Liver (tissue), 9 donors: Measurements from ENCODE around the gene CREB5. TPM values are rescaled to one million over a fixed set of nuclear protein-coding genes. Genes with fewer than 3 reads are reported as not detected.

ENCODE experiments used
- DNase-seq: peaks from one replicate; pipeline ENCODE4 v3.0.0-alpha.2; 2017; ENCODE audit warnings: low spot score
- H3K27ac ChIP-seq, 2 donors: one replicate each; pipeline ENCODE4 v1.7.0; 2013; ENCODE audit warnings: inconsistent platforms in 2 of 2, low read length in 2 of 2, control low read depth in 1 of 2, low read depth in 1 of 2, mild to moderate bottlenecking in 1 of 2
- H3K27me3 ChIP-seq, 4 donors: one replicate each; pipeline versions ENCODE4 v1.6.1 to v1.7.0; 2013; ENCODE audit warnings: low read length in 3 of 4, inconsistent platforms in 1 of 4, mild to moderate bottlenecking in 1 of 4, moderate library complexity in 1 of 4; ENCODE audit not compliant: control insufficient read depth in 4 of 4, insufficient read depth in 4 of 4
- H3K36me3 ChIP-seq, 4 donors: one replicate each; pipeline versions ENCODE4 v1.6.1 to v1.7.0; 2013; ENCODE audit warnings: low read length in 3 of 4, mild to moderate bottlenecking in 3 of 4, low read depth in 1 of 4, moderate library complexity in 1 of 4; ENCODE audit not compliant: control insufficient read depth in 4 of 4, insufficient read depth in 3 of 4
- H3K4me1 ChIP-seq, 4 donors: one replicate each; pipeline versions ENCODE4 v1.6.1 to v1.7.0; 2013; ENCODE audit warnings: low read length in 3 of 4, mild to moderate bottlenecking in 3 of 4, moderate library complexity in 1 of 4; ENCODE audit not compliant: control insufficient read depth in 4 of 4, insufficient read depth in 4 of 4
- H3K4me3 ChIP-seq, 3 donors: one replicate each; pipeline versions ENCODE4 v1.6.1 to v1.7.0; 2013; ENCODE audit warnings: low read length in 3 of 3, control low read depth in 1 of 3, low read depth in 1 of 3, mild to moderate bottlenecking in 1 of 3
- H3K9ac ChIP-seq, 2 donors: one replicate each; pipeline ENCODE4 v1.7.0; 2013; ENCODE audit warnings: low read length in 2 of 2, mild to moderate bottlenecking in 2 of 2, moderate library complexity in 2 of 2, control low read depth in 1 of 2, low read depth in 1 of 2
- H3K9me3 ChIP-seq, 4 donors: one replicate each; pipeline versions ENCODE4 v1.6.1 to v1.7.0; 2013; ENCODE audit warnings: low read length in 3 of 4; ENCODE audit not compliant: control insufficient read depth in 4 of 4
- EGR1 ChIP-seq, 2 donors: IDR thresholded peaks; 2 replicates each; pipeline ENCODE4 v1.6.1; 2016 to 2018; ENCODE audit warnings: antibody characterized with exemption in 2 of 2, low read depth in 2 of 2
- FOXA1 ChIP-seq: IDR thresholded peaks from 2 replicates; pipeline ENCODE4 v1.6.1; 2016; ENCODE audit warnings: antibody characterized with exemption
- FOXA2 ChIP-seq: IDR thresholded peaks from 2 replicates; pipeline ENCODE4 v1.6.1; 2016; ENCODE audit warnings: antibody characterized with exemption
- GABPA ChIP-seq, 2 donors: IDR thresholded peaks in 1 of 2; conservative IDR thresholded peaks in 1 of 2; 2 replicates each; pipeline ENCODE4 v1.6.1; 2016; ENCODE audit warnings: antibody characterized with exemption in 2 of 2, mild to moderate bottlenecking in 1 of 2, moderate library complexity in 1 of 2
- HNF4A ChIP-seq, 2 donors: conservative IDR thresholded peaks; 2 replicates each; pipeline ENCODE4 v1.6.1; 2016; ENCODE audit warnings: antibody characterized with exemption in 2 of 2, mild to moderate bottlenecking in 2 of 2
- HNF4G ChIP-seq: IDR thresholded peaks from 2 replicates; pipeline ENCODE4 v1.6.1; 2016; ENCODE audit warnings: antibody characterized with exemption
- JUND ChIP-seq, 2 donors: IDR thresholded peaks; 2 replicates each; pipeline ENCODE4 v1.6.1; 2016; ENCODE audit warnings: antibody characterized with exemption in 2 of 2
- NR2F2 ChIP-seq: IDR thresholded peaks from 2 replicates; pipeline ENCODE4 v1.6.1; 2016; ENCODE audit warnings: antibody characterized with exemption
- RAD21 ChIP-seq, 2 donors: IDR thresholded peaks; 2 replicates each; pipeline ENCODE4 v1.6.1; 2016; ENCODE audit warnings: antibody characterized with exemption in 2 of 2, mild to moderate bottlenecking in 2 of 2
- RXRA ChIP-seq, 2 donors: IDR thresholded peaks; 2 replicates each; pipeline ENCODE4 v1.6.1; 2017 to 2018; ENCODE audit warnings: antibody characterized with exemption in 2 of 2, mild to moderate bottlenecking in 1 of 2
- SP1 ChIP-seq: IDR thresholded peaks from 2 replicates; pipeline ENCODE4 v1.6.1; 2018; ENCODE audit warnings: antibody characterized with exemption, mild to moderate bottlenecking
- TAF1 ChIP-seq: conservative IDR thresholded peaks from 2 replicates; pipeline ENCODE4 v1.6.1; 2016; ENCODE audit warnings: antibody characterized with exemption, mild to moderate bottlenecking
- YY1 ChIP-seq: IDR thresholded peaks from 2 replicates; pipeline ENCODE4 v1.6.1; 2016; ENCODE audit warnings: antibody characterized with exemption, mild to moderate bottlenecking
- WGBS: extraction: QIAGEN DNeasy Blood & Tissue Kit; methylation state at CpG from one replicate; pipeline ENCODE4 v1.1.7; 2013; 5-methylcytosine and 5-hydroxymethylcytosine counted together
- polyA plus RNA-seq, 2 donors: library from polyadenylated mRNA; stranded (reverse) in 1 of 2; unstranded in 1 of 2; fragments of 200-250 nt in 1 of 2; fragments of >200 nt in 1 of 2; fragmentation: Nextera tagmentation in 1 of 2; extraction: Ambion mirVana in 1 of 2; gene quantifications; one replicate each; pipeline versions ENCODE4 v1.2.1 to v1.2.3, GENCODE V29; 2013 to 2015
- total RNA-seq, 2 donors: library from RNA; depleted of rRNA; stranded (reverse); fragments of >200 nt; gene quantifications; one replicate each; pipeline ENCODE4 v1.2.3, GENCODE V29; 2014
- TF ChIP-seq, protein P1 (sequence below): IDR thresholded peaks from 2 replicates; pipeline ENCODE4 v1.6.1; 2016; ENCODE audit warnings: antibody characterized with exemption
- TF ChIP-seq, protein P2 (sequence below): fragments of 150-350 bp; IDR thresholded peaks from 2 replicates; pipeline ENCODE4 v1.5.1; 2017; ENCODE audit warnings: improper control_type of control experiment, low read depth, low read length; ENCODE audit not compliant: missing input control
- TF ChIP-seq, protein P3 (sequence below): IDR thresholded peaks from 2 replicates; pipeline ENCODE4 v1.6.1; 2016; ENCODE audit warnings: antibody characterized with exemption, mild to moderate bottlenecking
- TF ChIP-seq, protein P4 (sequence below): IDR thresholded peaks from 2 replicates; pipeline ENCODE4 v1.6.1; 2016; ENCODE audit warnings: antibody characterized with exemption
- TF ChIP-seq, protein P5 (sequence below): IDR thresholded peaks from 2 replicates; pipeline ENCODE4 v1.6.1; 2016; ENCODE audit warnings: antibody characterized with exemption
- donor health status: healthy.
- donor health status: healthy.
- donor health status: healthy.
- donor health status: healthy.
- donor health status: healthy.

CREB5 gene
- total and polyA plus RNA-seq, 4 donors: 0.25 to 0.92 (median 0.67) TPM

DNA sequence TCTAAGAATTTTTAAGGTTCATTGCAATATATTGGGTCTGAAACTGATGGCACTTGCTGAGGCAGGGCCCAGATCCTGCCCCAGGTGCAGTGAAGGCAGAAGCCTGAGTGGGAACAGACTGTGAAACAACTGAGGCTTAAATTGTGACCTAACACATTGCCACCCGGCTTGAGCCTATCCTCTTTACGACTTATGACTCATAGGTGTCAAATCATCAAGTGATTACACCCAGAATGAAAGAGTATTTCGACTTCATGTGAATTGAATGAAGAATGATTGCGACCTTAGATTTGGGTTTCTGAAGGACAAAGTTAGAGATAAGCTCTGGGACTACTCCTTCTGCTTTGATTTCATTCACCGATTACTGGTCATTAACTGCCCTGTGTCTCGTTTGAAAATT lies 200.9 kb downstream of the CREB5 start:
- Histone ChIP-seq H3K27ac (no peak overlapping the region), H3K27me3 (peaks cover 0 to 5% (median 1%) of the 10 kb centered on the region in 4 donors), H3K9ac (no peak overlapping the region), H3K36me3 (no peaks in the 10 kb centered on the region), H3K4me3 (no peak overlapping the region), H3K9me3 (no peaks in the 10 kb centered on the region), H3K4me1 (no peaks in the 10 kb centered on the region)
- 81% methylated on average over 6 of the region's 6 CpGs for WGBS
- no peak for DNase-seq
- TF ChIP-seq HNF4A (conservative IDR thresholded peaks at IDR 0.05) (no peak), RXRA (IDR thresholded peaks at IDR 0.05) (no peak), RAD21 (IDR thresholded peaks at IDR 0.05) (no peak), HNF4G (no peak), FOXA2 (no peak), NR2F2 (no peak), YY1 (no peak), TAF1 (no peak), SP1 (no peak), FOXA1 (no peak)
- TF ChIP-seq, protein P1, sequence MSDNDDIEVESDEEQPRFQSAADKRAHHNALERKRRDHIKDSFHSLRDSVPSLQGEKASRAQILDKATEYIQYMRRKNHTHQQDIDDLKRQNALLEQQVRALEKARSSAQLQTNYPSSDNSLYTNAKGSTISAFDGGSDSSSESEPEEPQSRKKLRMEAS: no peak
- TF ChIP-seq, protein P2, sequence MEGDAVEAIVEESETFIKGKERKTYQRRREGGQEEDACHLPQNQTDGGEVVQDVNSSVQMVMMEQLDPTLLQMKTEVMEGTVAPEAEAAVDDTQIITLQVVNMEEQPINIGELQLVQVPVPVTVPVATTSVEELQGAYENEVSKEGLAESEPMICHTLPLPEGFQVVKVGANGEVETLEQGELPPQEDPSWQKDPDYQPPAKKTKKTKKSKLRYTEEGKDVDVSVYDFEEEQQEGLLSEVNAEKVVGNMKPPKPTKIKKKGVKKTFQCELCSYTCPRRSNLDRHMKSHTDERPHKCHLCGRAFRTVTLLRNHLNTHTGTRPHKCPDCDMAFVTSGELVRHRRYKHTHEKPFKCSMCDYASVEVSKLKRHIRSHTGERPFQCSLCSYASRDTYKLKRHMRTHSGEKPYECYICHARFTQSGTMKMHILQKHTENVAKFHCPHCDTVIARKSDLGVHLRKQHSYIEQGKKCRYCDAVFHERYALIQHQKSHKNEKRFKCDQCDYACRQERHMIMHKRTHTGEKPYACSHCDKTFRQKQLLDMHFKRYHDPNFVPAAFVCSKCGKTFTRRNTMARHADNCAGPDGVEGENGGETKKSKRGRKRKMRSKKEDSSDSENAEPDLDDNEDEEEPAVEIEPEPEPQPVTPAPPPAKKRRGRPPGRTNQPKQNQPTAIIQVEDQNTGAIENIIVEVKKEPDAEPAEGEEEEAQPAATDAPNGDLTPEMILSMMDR: no peak
- TF ChIP-seq, protein P3, sequence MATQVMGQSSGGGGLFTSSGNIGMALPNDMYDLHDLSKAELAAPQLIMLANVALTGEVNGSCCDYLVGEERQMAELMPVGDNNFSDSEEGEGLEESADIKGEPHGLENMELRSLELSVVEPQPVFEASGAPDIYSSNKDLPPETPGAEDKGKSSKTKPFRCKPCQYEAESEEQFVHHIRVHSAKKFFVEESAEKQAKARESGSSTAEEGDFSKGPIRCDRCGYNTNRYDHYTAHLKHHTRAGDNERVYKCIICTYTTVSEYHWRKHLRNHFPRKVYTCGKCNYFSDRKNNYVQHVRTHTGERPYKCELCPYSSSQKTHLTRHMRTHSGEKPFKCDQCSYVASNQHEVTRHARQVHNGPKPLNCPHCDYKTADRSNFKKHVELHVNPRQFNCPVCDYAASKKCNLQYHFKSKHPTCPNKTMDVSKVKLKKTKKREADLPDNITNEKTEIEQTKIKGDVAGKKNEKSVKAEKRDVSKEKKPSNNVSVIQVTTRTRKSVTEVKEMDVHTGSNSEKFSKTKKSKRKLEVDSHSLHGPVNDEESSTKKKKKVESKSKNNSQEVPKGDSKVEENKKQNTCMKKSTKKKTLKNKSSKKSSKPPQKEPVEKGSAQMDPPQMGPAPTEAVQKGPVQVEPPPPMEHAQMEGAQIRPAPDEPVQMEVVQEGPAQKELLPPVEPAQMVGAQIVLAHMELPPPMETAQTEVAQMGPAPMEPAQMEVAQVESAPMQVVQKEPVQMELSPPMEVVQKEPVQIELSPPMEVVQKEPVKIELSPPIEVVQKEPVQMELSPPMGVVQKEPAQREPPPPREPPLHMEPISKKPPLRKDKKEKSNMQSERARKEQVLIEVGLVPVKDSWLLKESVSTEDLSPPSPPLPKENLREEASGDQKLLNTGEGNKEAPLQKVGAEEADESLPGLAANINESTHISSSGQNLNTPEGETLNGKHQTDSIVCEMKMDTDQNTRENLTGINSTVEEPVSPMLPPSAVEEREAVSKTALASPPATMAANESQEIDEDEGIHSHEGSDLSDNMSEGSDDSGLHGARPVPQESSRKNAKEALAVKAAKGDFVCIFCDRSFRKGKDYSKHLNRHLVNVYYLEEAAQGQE: no peak
- TF ChIP-seq, protein P4, sequence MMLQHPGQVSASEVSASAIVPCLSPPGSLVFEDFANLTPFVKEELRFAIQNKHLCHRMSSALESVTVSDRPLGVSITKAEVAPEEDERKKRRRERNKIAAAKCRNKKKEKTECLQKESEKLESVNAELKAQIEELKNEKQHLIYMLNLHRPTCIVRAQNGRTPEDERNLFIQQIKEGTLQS: no peak

DNA sequence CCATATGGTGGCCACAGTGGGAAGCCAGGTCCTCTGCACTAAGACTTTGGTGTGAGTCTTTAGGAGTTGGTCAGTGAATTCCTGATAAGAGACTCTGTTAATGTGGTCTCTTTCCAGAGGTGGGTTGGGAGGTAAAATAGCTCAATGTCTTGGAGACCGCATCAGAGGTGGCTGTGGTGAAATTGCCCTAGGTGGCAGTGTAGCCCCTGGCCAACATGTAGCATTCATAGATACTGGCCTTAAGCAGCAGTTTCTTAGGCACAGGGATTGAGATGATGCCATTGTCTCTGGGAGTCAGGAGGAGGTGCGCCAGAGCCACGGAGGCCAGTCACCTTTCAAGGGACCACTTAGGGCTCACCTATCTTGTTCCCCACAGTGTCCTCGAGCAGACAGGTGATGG lies 202.8 kb downstream of the CREB5 start:
- Histone ChIP-seq H3K4me1 (no peaks in the 10 kb centered on the region), H3K9ac (no peak overlapping the region), H3K9me3 (no peaks in the 10 kb centered on the region), H3K27me3 (peaks cover 0 to 3% (median 1%) of the 10 kb centered on the region in 4 donors), H3K27ac (no peak overlapping the region), H3K36me3 (no peaks in the 10 kb centered on the region), H3K4me3 (no peak overlapping the region)
- 82% methylated on average over 4 of the region's 4 CpGs for WGBS
- TF ChIP-seq EGR1 (IDR thresholded peaks at IDR 0.05; ENCODE audit: low read depth in 2 of 2): no peak
- no peak for TF ChIP-seq SP1
- no peak for TF ChIP-seq RAD21 (IDR thresholded peaks at IDR 0.05)
- TF ChIP-seq HNF4G: no peak
- TF ChIP-seq, protein P3: no peak
- no peak for TF ChIP-seq FOXA2
- no peak for TF ChIP-seq JUND (IDR thresholded peaks at IDR 0.05)
- TF ChIP-seq GABPA (IDR thresholded peaks at IDR 0.05 in 1 of 2, conservative IDR thresholded peaks at IDR 0.05 in 1 of 2): no peak
- TF ChIP-seq, protein P1: no peak
- TF ChIP-seq, protein P5, sequence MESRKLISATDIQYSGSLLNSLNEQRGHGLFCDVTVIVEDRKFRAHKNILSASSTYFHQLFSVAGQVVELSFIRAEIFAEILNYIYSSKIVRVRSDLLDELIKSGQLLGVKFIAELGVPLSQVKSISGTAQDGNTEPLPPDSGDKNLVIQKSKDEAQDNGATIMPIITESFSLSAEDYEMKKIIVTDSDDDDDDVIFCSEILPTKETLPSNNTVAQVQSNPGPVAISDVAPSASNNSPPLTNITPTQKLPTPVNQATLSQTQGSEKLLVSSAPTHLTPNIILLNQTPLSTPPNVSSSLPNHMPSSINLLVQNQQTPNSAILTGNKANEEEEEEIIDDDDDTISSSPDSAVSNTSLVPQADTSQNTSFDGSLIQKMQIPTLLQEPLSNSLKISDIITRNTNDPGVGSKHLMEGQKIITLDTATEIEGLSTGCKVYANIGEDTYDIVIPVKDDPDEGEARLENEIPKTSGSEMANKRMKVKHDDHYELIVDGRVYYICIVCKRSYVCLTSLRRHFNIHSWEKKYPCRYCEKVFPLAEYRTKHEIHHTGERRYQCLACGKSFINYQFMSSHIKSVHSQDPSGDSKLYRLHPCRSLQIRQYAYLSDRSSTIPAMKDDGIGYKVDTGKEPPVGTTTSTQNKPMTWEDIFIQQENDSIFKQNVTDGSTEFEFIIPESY: no peak
- TF ChIP-seq FOXA1: no peak
- TF ChIP-seq, protein P4: no peak
- no peak for TF ChIP-seq YY1
- DNase-seq: no peak
